K562 (cell line): ENCODE results near the gene RNASEH2C. TPM values are rescaled to one million over a fixed set of nuclear protein-coding genes. Genes with fewer than 3 reads are reported as not detected.
A peak's percentile ranks its signal among the peaks of the same experiment; 100 is the strongest.

Source experiments
- ATAC-seq: fragments of 200-7000 bp; cut with Tn5 transposase; 3 replicates; pipeline ENCODE4 v1.9.1; 2020; ENCODE audit warnings: moderate library complexity
- BruUV-seq: library from RNA; stranded (reverse); fragments of 400-500 nt; replicated peaks from 2 replicates; lab custom pipeline; 2021; lab: Mats Ljungman, UMichigan
- CTCF ChIA-PET: fragments of 300-600 bp; formaldehyde crosslinking; extraction: SDS; loops from one replicate; lab custom pipeline; 2021; ENCODE audit warnings: low intra/inter-chr PET ratio; lab: Yijun Ruan, JAX
- POLR2A ChIA-PET: fragments of 300-600, 350-650 bp; sonication (Branson Sonifier 250); formaldehyde crosslinking; extraction: SDS; loops from one replicate; lab custom pipeline; 2021; ENCODE audit warnings: antibody characterized with exemption, inconsistent platforms; lab: Yijun Ruan, JAX
- DNase-seq, 4 experiments: peaks; one replicate each; pipeline versions ENCODE4 v3.0.0 to v3.0.0-alpha.2; 2011 to 2018; ENCODE audit warnings: low spot score in 3 of 4, mixed read lengths in 3 of 4; ENCODE audit errors: extremely low read depth in 1 of 4
- FAIRE-seq: peaks from 2 replicates; lab custom pipeline; 2011; peaks lifted over from hg19 to GRCh38; lab: Jason Lieb, UNC
- H2AFZ ChIP-seq: 2 replicates; pipeline ENCODE4 v1.6.0; 2011; ENCODE audit warnings: low read depth, low read length, control low read depth, inconsistent platforms
- H3K27ac ChIP-seq: fragments of 200-600 bp; 3 replicates; pipeline ENCODE4 v1.8.0; 2011; ENCODE audit warnings: low read depth, mild to moderate bottlenecking, control low read depth, inconsistent platforms, low read length, moderate library complexity, mixed read lengths; ENCODE audit errors: extremely low read depth
- H3K27me3 ChIP-seq, 2 experiments: fragments of 300-600 bp in 1 of 2; 2 replicates in 1 of 2; 3 replicates in 1 of 2; pipeline versions ENCODE4 v1.6.0 to v1.8.0; 2011; ENCODE audit warnings: inconsistent platforms in 2 of 2, low read length in 2 of 2, mild to moderate bottlenecking in 1 of 2, mixed read lengths in 1 of 2, moderate library complexity in 1 of 2; ENCODE audit not compliant: control insufficient read depth in 2 of 2, insufficient read depth in 2 of 2
- H3K36me3 ChIP-seq: fragments of 300-600 bp; 3 replicates; pipeline ENCODE4 v1.8.0; 2011; ENCODE audit warnings: mild to moderate bottlenecking, low read length, inconsistent platforms; ENCODE audit not compliant: control insufficient read depth, insufficient read depth
- H3K4me1 ChIP-seq, 2 experiments: fragments of 200-600 bp in 1 of 2; replicated peaks in 1 of 2; 2 replicates in 1 of 2; 3 replicates in 1 of 2; pipeline versions ENCODE4 v1.5.1 to v1.8.0; 2011; ENCODE audit warnings: inconsistent platforms in 2 of 2, low read length in 2 of 2, mild to moderate bottlenecking in 1 of 2, mixed read lengths in 1 of 2, moderate library complexity in 1 of 2; ENCODE audit not compliant: control insufficient read depth in 2 of 2, insufficient read depth in 2 of 2
- H3K4me2 ChIP-seq: 2 replicates; pipeline ENCODE4 v1.6.1; 2011; ENCODE audit warnings: low read length, control low read depth, inconsistent platforms, mixed read lengths; ENCODE audit not compliant: insufficient read depth
- H3K4me3 ChIP-seq: fragments of 200-600 bp; sonication (generic), shearing (Covaris generic); 2 replicates; pipeline ENCODE4 v1.5.1; 2016; ENCODE audit warnings: control low read depth, inconsistent platforms
- H3K79me2 ChIP-seq: fragments of 200-600 bp; 3 replicates; pipeline ENCODE4 v1.8.0; 2011; ENCODE audit warnings: low read length, inconsistent platforms; ENCODE audit not compliant: control insufficient read depth, insufficient read depth
- H3K9ac ChIP-seq, 2 experiments: 2 replicates each; pipeline versions ENCODE4 v1.6.0 to v1.6.1; 2011; ENCODE audit warnings: low read depth in 2 of 2, low read length in 2 of 2, control low read depth in 1 of 2, inconsistent platforms in 1 of 2, mild to moderate bottlenecking in 1 of 2, mixed read lengths in 1 of 2; ENCODE audit not compliant: insufficient read depth in 1 of 2
- H3K9me1 ChIP-seq: one replicate; pipeline ENCODE4 v1.6.0; 2011; ENCODE audit warnings: inconsistent platforms, mild to moderate bottlenecking, low read length, moderate library complexity; ENCODE audit not compliant: control insufficient read depth, insufficient read depth
- H3K9me3 ChIP-seq: replicated peaks from 2 replicates; pipeline ENCODE4 v1.5.1; 2011; ENCODE audit warnings: low read depth, low read length, inconsistent platforms; ENCODE audit not compliant: control insufficient read depth, insufficient read depth
- H4K20me1 ChIP-seq: replicated peaks from 2 replicates; pipeline ENCODE4 v1.6.1; 2011; ENCODE audit warnings: low read length, inconsistent platforms, mixed read lengths; ENCODE audit not compliant: control insufficient read depth, insufficient read depth
- POLR2A ChIP-seq: fragments of 450-650 bp; conservative IDR thresholded peaks from 2 replicates; pipeline ENCODE4 v1.6.1; 2016
- POLR2G ChIP-seq: fragments of 200-400 bp; formaldehyde crosslinking; IDR thresholded peaks from 2 replicates; pipeline ENCODE4 v1.6.1; 2017; ENCODE audit warnings: low read depth, mild to moderate bottlenecking, antibody characterized with exemption, low read length, moderate library complexity
- RBFOX2 ChIP-seq: fragments of 200-400 bp; formaldehyde crosslinking; IDR thresholded peaks from 2 replicates; pipeline ENCODE4 v1.6.1; 2017; ENCODE audit warnings: low read depth, mild to moderate bottlenecking, low read length, moderate library complexity
- ZNF764 ChIP-seq: fragments of 250-450 bp; sonication (Bioruptor Pico); IDR thresholded peaks from 2 replicates; pipeline ENCODE4 v1.4.0; 2020; ENCODE audit warnings: low read depth, mild to moderate bottlenecking, moderate library complexity
- WGBS: fragments of 100-300 bp; shearing (Covaris generic); methylation state at CpG from one replicate; pipeline ENCODE4 v1.1.6; 2016; ENCODE audit warnings: low coverage, mixed read lengths; ENCODE audit not compliant: insufficient coverage; ENCODE audit errors: missing lambda C conversion rate; 5-methylcytosine and 5-hydroxymethylcytosine counted together
- in situ Hi-C: fragments of 300-500 bp; cut with MboI; formaldehyde crosslinking; loops from 4 replicates; pipeline ENCODE4 v1.15.0; 2018; ENCODE audit warnings: inconsistent platforms, mixed read lengths
- intact Hi-C: fragments of 100-400 bp; cut with micrococcal nuclease; formaldehyde crosslinking; loops from 2 replicates; pipeline ENCODE4 v1.14.2; 2022
- polyA plus RNA-seq, 8 experiments: library from polyadenylated mRNA; depleted of rRNA in 4 of 8; stranded (reverse) in 5 of 8; unstranded in 3 of 8; fragments of >200 nt; fragmentation: Nextera tagmentation in 2 of 8; fragmentation: Illumina TruSeq in 1 of 8; extraction: Ambion mirVana in 2 of 8; extraction: Trizol in 1 of 8; gene quantifications; 2 replicates each; pipeline versions ENCODE4 v1.2.1 to v1.2.3, GENCODE V29; 2011 to 2014; ENCODE audit warnings: inconsistent platforms in 1 of 8, missing spikeins in 1 of 8
- total RNA-seq, 7 experiments: library from RNA; depleted of rRNA in 6 of 7; stranded (reverse); fragments of >200 nt in 6 of 7; fragmentation: Illumina TruSeq in 2 of 7; extraction: Trizol in 2 of 7; gene quantifications; 2 replicates each; pipeline versions ENCODE4 v1.2.1 to v1.2.3, GENCODE V29; 2011 to 2021; ENCODE audit warnings: low replicate concordance in 1 of 7

The RNASEH2C gene
- total and polyA plus RNA-seq, 9 of the 15 experiments (the other 6 are each of a cell fraction or from before 2014, with no cell fraction given) = 5.4 to 78.2 (median 15.6) TPM

- peak overlapping the region in 1 of 2 experiments; percentile 17; a peak in 1 of 4 replicates for H3K9ac ChIP-seq
- peak; percentile 64 for TF ChIP-seq RBFOX2
- TF ChIP-seq POLR2A = peak; percentile 24; the same call in 1 of the 2 replicates
- TF ChIP-seq POLR2G = peak; percentile 44
- no peak for TF ChIP-seq ZNF764 (CRISPR knock-in tag)
- POLR2A ChIA-PET = interaction anchor here (0.6 kb wide), 1 partner anchor 11 kb away, joined by 3 read pairs; no protein-coding TSS in a partner anchor
- no peak overlapping the region for H3K4me2 ChIP-seq
- no peaks in the 10 kb centered on the region for H3K9me3 ChIP-seq
- H3K36me3 ChIP-seq = peaks cover 70% of the 10 kb centered on the region
- peaks cover 35% of the 10 kb centered on the region for H3K79me2 ChIP-seq
- no peak for DNase-seq
- in situ Hi-C loops (loop anchor here (10.0 kb wide), 1 partner anchor 278 kb away; no protein-coding TSS in a partner anchor), intact Hi-C loops (no loop called here)
- peaks cover 17 to 36% of the 10 kb centered on the region in 2 experiments; a peak in 4 of 5 replicates for H3K4me1 ChIP-seq
- ATAC-seq = no peak
- no peaks in the 10 kb centered on the region for H3K27me3 ChIP-seq
- WGBS = 94% methylated on average over 14 of the region's 14 CpGs
- H4K20me1 ChIP-seq = peaks cover 20% of the 10 kb centered on the region
- BruUV-seq = no TSS peak
- peaks cover 3% of the 10 kb centered on the region for H3K9me1 ChIP-seq
- CTCF ChIA-PET = interaction anchor here (0.9 kb wide), 1 partner anchor 273 kb away, joined by 3 read pairs; no protein-coding TSS in a partner anchor
- FAIRE-seq = no peak
- no peak overlapping the region for H3K4me3 ChIP-seq
- no peak overlapping the region for H2AFZ ChIP-seq
- H3K27ac ChIP-seq = no peak overlapping the region
Observed at GRCh38 chr11:65716774-65717405, 3.7 kb downstream of the RNASEH2C start.

DNA sequence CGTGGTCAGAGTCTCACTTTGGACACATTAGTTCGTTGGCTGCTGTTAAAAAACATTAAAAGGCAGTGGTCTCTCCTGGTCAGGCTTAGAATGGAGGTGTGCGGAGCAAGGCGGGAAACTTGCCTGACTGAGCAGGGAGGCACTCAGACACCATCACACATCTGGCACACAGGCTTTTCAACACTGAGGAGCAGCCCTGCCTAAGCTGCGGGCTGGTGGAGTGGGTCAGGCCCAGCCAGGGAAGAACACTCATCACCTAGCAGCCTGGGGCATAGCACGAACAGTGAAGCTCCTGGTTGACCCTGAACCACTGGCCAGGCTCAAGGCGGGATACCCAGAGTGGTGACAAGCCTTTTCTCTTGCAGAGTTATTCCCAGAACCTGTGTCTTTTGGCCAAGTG is 4.3 kb downstream of the RNASEH2C start:
- CTCF ChIA-PET = interaction anchor here (0.7 kb wide), 1 partner anchor 102 kb away, joined by 3 read pairs; no protein-coding TSS in a partner anchor
- Histone ChIP-seq H2AFZ (no peak overlapping the region), H3K4me1 (peaks cover 17 to 40% of the 10 kb centered on the region in 2 experiments; a peak in 4 of 5 replicates), H3K4me2 (no peak overlapping the region), H3K27me3 (no peaks in the 10 kb centered on the region), H3K9me1 (peaks cover 3% of the 10 kb centered on the region), H4K20me1 (peaks cover 20% of the 10 kb centered on the region), H3K9me3 (no peaks in the 10 kb centered on the region), H3K36me3 (peaks cover 70% of the 10 kb centered on the region), H3K27ac (no peak overlapping the region), H3K9ac (0 out of 4 replicates have a peak overlapping the region, but pooled peaks of 1 of the 2 experiments have one; percentile 14), H3K79me2 (peaks cover 35% of the 10 kb centered on the region), H3K4me3 (no peak overlapping the region)
- no peak for DNase-seq
- 95% methylated on average over 7 of the region's 7 CpGs for WGBS
- no peak for ATAC-seq
- in situ Hi-C loops (loop anchor here (10.0 kb wide), 1 partner anchor 278 kb away; no protein-coding TSS in a partner anchor), intact Hi-C loops (no loop called here)
- FAIRE-seq = no peak
- POLR2A ChIA-PET = interaction anchor here (0.9 kb wide), 1 partner anchor 133 kb away, joined by 3 read pairs; no protein-coding TSS in a partner anchor
- no TSS peak for BruUV-seq
